H54 (cell line): ENCODE results near the gene POU5F1.
"Not testable (repeated sequence)": the region's sequence is repeated elsewhere in the genome, so short reads cannot be mapped to it uniquely, and the experiment has no call there.

Experiments used
- DNase-seq: peaks from one replicate; pipeline ENCODE4 v3.0.0; 2011; ENCODE audit warnings: low spot score, mixed read lengths; ENCODE audit not compliant: insufficient read length
- FAIRE-seq: peaks from 3 replicates; lab custom pipeline; 2011; peaks lifted over from hg19 to GRCh38; lab: Jason Lieb, UNC
- POLR2A ChIP-seq: IDR thresholded peaks from 2 replicates; pipeline ENCODE4 v1.6.1; 2011; ENCODE audit warnings: low read depth, mild to moderate bottlenecking, low read length

Gene POU5F1

GRCh38 chr6:31180500-31180899 lies 10.0 kb upstream of the POU5F1 start:
- TF ChIP-seq POLR2A = no peak
- DNase-seq (peak; percentile 93), FAIRE-seq (peak; percentile 70)

- no peak for DNase-seq
- FAIRE-seq = no peak
- no peak for TF ChIP-seq POLR2A
Measured at GRCh38 chr6:31179896-31180295, 9.4 kb upstream of the POU5F1 start.

- FAIRE-seq (no peak), DNase-seq (no peak)
- no peak for TF ChIP-seq POLR2A
Measured at GRCh38 chr6:31179042-31179386, 8.5 kb upstream of the POU5F1 start.

DNA sequence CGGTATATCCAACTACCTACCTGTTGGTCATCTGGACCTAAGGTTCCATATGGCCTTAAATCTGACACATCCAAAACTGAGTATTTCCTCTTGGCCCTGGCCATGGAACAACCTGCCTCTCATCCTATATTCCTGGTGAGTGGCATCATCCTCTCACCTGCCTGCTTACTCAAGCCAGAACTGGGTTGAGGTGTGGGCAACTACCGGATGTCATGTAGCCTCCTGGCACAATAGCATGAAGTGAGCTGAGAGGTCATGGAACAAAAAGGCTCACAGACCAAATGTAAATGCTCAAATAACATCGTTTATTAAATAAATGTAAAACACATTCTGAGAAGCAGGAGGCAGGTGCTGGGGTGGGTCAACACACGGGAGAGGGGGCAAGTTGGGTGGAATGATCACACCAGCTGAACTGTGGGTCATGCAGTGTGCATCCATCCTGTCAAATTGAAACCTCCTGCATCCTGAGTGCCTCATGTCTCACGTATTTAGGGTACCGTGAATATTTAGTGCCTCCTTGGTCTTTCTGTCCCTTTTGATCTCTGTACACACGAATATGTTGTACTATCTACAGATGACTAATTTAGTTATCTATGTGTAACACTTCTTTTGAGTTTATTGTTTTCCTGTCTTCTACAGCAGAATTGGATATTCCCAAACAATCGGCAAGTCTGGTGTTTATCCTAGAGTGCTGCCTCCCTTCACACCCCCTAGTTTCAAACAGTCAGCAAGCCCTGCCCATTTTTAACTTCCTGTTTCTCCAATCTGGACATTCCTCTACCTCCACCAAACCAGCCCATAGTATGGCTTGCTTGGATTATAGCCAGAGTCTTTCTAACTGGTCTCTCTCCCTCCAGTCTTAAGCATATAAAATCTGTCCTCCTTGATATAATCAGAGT lies 7.9 kb upstream of the POU5F1 start:
- no peak for TF ChIP-seq POLR2A
- DNase-seq (no peak), FAIRE-seq (no peak)

DNA sequence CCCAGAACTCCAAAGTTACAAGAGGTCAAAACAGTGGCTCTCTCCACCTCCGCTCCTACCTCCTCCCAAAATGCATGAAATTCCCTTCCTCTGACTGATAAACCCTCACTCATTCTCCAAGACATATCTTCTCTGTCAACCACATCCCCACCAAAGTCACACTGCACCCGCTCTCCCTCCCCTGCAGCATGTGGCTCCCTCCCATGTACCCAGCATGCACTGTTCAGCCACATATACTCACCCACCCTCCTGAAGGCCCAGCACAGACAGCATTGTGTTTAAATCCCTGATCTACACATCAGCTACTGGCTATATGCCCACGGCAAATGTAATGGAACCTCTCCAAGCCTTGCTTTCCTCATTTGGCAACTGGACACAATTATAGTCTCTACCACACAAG lies 5.5 kb upstream of the POU5F1 start:
- FAIRE-seq (peak; percentile 30), DNase-seq (peak; percentile 73)
- TF ChIP-seq POLR2A = no peak

DNA sequence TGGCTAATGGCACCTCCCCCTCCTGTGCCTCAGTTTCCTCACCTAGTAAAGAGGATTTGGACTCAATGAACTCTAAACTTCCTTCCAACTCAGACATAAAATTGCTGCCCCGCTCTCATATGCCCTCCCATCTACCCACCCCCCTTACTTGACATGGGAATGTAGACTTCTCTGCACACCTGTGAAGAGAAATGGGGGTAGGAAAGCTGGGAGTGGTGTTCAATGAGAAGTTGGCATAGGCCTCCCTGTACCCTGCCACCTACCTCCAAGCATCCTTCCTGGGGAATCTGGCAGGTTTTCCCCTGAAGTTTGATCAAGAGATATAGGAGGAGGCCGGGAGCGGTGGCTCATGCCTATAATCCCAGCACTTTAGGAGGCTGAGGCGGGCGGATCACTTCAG lies 3.9 kb upstream of the POU5F1 start:
- no peak for FAIRE-seq
- TF ChIP-seq POLR2A = no peak
- DNase-seq = no peak

GRCh38 chr6:31173406-31173805 lies 2.9 kb upstream of the POU5F1 start:
- TF ChIP-seq POLR2A = no peak
- no peak for FAIRE-seq
- no peak for DNase-seq

DNA sequence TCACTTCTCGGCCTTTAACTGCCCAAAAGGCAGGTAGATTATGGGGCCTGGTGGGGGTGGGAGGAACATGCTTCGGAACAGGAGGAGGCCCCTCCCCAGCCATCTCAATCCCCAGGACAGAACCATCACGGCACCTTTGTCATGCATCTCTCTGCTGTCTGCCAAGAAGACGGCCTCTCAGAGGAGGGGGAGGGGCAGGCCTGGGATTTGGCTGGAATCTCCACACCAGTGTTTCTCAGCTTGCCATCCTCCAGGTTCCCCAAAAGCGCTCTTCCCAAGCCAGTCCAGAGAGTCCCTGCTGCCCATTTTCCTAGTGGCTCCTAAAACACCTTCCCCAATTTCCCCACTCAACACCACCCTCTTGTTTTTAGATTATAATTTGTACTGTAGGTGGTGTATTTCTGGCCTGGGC lies 2.5 kb upstream of the POU5F1 start:
- TF ChIP-seq POLR2A = no peak
- DNase-seq (no peak), FAIRE-seq (no peak)

DNA sequence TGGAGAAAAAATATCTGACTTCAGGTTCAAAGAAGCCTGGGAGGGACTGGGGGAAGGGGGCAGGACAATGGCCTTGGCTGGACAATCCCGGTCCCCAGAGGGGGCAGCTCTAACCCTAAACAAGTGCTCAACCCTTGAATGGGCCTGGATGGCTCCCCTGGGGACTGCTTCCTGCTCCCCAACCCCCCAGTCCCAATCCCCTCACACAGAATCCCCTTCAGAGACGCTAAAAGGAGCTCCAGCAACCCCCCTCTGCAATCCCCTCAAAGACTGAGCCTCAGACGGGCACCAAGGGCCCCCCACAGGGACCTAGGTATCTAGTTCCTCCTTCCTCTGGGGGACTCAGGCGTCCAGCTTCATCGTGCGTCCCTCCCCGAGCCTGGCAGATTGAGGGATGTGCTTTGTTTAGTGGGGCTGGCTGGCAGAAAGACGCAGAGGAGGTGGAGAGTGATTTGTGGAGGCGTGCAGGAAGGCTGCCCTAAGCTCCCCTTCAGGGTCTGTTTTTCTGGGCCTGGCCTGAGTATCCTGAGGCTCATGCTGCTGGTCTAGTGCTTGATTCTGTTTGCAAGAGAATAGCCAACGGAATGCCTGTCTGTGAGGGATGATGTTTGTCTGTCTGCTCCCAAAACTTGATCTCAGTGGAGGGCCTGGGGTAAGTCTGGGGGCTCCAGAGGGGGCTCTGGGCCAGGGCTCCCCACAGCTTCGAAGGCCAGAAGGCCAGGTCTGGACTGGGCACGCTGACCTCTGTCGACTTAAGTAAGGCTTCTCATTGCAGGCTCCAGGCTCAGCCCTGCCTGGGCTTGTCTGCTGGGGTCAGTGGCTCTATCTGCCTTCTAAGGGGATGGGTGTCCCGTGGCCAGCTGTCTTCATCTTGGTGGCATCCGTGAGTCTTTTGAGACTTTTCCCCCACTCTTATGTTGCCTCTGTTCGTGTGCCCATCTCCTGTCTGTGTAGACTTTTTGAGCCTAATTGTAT lies 1.7 kb upstream of the POU5F1 start:
- DNase-seq (no peak), FAIRE-seq (no peak)
- no peak for TF ChIP-seq POLR2A

GRCh38 chr6:31170987-31171671 lies 647 bp upstream of the POU5F1 start:
- FAIRE-seq = no peak
- no peak for TF ChIP-seq POLR2A

DNA sequence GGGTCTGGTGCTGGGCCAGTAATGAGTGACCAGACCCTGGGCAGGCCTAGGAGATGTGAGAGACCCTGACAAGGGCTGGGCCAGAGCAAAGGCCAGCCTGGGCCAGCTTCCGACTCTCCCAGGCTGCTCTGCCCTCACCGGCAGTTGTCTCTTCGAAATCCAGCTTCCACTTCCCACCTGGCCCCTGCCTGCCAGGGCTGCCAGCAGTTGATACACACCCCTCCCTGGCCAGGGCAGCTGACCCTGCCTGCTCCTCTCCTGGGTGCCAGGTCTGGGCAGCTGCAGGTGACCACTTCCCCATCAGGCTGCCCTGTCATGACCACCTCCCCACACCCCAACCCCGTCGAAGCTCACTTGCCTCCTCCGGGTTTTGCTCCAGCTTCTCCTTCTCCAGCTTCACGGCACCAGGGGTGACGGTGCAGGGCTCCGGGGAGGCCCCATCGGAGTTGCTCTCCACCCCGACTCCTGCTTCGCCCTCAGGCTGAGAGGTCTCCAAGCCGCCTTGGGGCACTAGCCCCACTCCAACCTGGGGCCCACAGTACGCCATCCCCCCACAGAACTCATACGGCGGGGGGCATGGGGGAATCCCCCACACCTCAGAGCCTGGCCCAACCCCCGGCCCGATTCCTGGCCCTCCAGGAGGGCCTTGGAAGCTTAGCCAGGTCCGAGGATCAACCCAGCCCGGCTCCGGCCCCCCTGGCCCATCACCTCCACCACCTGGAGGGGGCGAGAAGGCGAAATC lies 453 bp downstream of the POU5F1 start:
- DNase-seq, FAIRE-seq: not testable (repeated sequence)

More at GRCh38 chr6:31170987-31171671, 647 bp upstream of the POU5F1 start:
- no peak for DNase-seq

DNA sequence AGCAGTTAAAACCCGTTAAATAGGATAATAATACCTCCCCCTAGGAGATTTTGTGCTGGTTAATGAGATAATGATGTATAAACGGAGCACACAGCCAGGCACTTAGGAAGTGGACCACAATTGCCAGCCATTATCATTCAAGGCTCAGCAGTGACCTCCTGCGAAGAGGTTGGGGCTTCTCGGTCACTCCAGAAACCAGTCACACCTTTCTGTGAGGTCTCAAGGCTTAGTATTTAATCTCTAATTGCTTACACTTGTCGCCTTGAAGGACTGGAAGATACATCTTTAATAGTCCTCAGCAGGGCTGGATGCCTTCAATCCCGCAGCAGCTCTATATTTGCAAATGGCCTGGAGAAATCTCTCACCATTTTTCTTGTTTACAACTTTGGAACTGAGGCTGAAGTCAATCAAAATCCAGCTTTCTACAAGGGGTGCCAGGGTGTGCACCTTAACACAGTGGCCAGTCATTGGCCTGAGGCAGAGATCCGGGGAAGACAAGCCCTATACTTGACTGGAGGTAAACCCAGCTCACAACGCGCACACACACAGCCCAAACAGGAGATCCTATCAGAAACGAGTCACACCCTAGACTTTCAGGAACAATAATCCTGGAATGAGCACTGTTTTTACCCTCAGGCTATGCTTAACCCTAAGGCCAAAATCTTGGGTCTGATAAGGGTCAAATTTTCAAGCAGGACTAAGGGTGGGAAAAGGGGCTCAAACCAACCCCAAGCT lies 1.2 kb downstream of the POU5F1 start:
- no peak for TF ChIP-seq POLR2A
- FAIRE-seq (no peak), DNase-seq (no peak)
